BJ (cell line): Measurements from ENCODE around the gene TYW1B. TPM values are rescaled to one million over a fixed set of nuclear protein-coding genes. Genes with fewer than 3 reads are reported as not detected.
"Not testable (repeated sequence)": the region's sequence is repeated elsewhere in the genome, so short reads cannot be mapped to it uniquely, and the experiment has no call there.

Source experiments
- CTCF ChIA-PET: fragments of 350-600 bp; formaldehyde crosslinking; extraction: SDS; loops from one replicate; lab custom pipeline; 2021; ENCODE audit warnings: antibody characterized with exemption, inconsistent platforms; lab: Yijun Ruan, JAX
- POLR2A ChIA-PET: fragments of 300-600 bp; sonication (Branson Sonifier 250); formaldehyde crosslinking; extraction: SDS; loops from one replicate; lab custom pipeline; 2021; ENCODE audit warnings: antibody characterized with exemption; lab: Charles Lee
- DNase-seq: peaks from one replicate; pipeline ENCODE4 v3.0.0-alpha.2; 2011; ENCODE audit warnings: low read depth
- H3K27me3 ChIP-seq: 2 replicates; pipeline ENCODE4 v1.6.0; 2011; ENCODE audit warnings: low read length; ENCODE audit not compliant: control insufficient read depth, insufficient read depth
- H3K36me3 ChIP-seq: 2 replicates; pipeline ENCODE4 v1.5.1; 2011; ENCODE audit warnings: low read length; ENCODE audit not compliant: control insufficient read depth, insufficient read depth
- H3K4me3 ChIP-seq: 2 replicates; pipeline ENCODE4 v1.5.1; 2011; ENCODE audit warnings: low read depth, mild to moderate bottlenecking, control low read depth, low read length
- CTCF ChIP-seq: IDR thresholded peaks from 2 replicates; pipeline ENCODE4 v1.5.1; 2011; ENCODE audit warnings: low read depth, mild to moderate bottlenecking, control low read depth, inconsistent platforms, low read length, moderate library complexity; ENCODE audit not compliant: insufficient read depth
- polyA plus RNA-seq: library from polyadenylated mRNA; depleted of rRNA; stranded (reverse); fragments of >200 nt; gene quantifications from 2 replicates; pipeline ENCODE4 v1.2.3, GENCODE V29; 2011

The TYW1B gene
- polyA plus RNA-seq, 1 experiment, result 0.37 TPM

- H3K4me3 ChIP-seq, DNase-seq, CTCF ChIA-PET, H3K27me3 ChIP-seq, H3K36me3 ChIP-seq, POLR2A ChIA-PET: not testable (repeated sequence)
Observed at GRCh38 chr7:72583620-72584361, 244.2 kb downstream of the TYW1B start.

- POLR2A ChIA-PET, DNase-seq: not testable (repeated sequence)
Observed at GRCh38 chr7:72580142-72580770, 247.7 kb downstream of the TYW1B start.

DNA sequence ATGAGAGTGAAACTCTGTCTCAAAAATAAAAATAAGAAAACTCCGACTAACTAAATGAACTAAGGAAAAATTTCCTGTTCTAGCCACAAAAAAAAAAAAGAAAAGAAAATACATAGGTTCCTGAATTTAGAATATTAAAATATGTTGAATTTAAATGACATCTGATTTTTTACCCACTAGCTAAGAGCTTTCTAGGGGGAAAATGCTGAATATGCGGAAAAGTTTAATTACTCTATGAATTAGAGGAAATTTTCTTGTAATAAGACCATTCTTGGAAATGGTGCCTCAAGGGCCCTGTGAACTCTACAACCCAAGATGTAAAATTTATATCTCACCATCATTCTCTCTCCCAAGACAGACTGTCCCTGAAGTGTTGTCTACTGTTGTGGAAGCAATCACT lies 250.9 kb downstream of the TYW1B start:
- H3K27me3 ChIP-seq, result no peaks in the 10 kb centered on the region
- CTCF ChIA-PET, result no interaction called here
- no peak for DNase-seq
- no peak for TF ChIP-seq CTCF
- H3K4me3 ChIP-seq, result no peak overlapping the region
- no peaks in the 10 kb centered on the region for H3K36me3 ChIP-seq
- POLR2A ChIA-PET, result no interaction called here

More at GRCh38 chr7:72580142-72580770, 247.7 kb downstream of the TYW1B start:
- H3K36me3 ChIP-seq, H3K27me3 ChIP-seq, H3K4me3 ChIP-seq, CTCF ChIA-PET: not testable (repeated sequence)

- POLR2A ChIA-PET, H3K36me3 ChIP-seq, H3K4me3 ChIP-seq, CTCF ChIA-PET, H3K27me3 ChIP-seq, DNase-seq: not testable (repeated sequence)
Observed at GRCh38 chr7:72561988-72562387, 266.0 kb downstream of the TYW1B start.

DNA sequence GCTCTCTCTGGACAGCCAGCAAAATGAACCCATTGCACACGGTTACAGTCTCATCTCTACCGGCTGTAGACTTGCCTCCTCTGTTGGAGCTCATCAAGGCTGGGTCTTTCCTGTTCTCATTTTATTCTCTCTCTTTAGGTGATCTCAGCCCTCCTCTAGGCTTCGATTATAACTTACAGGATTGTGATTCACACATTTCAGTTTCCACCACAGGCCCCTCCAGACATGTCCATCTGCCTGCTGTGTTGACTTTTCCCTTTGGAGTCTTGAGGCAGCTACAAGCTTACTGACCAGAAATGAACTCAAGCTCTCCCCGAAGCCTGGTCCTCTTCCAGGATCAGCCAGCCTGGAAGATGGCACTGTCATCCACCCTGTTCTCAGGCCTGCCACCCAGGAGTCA lies 268.5 kb downstream of the TYW1B start:
- H3K36me3 ChIP-seq, POLR2A ChIA-PET, H3K4me3 ChIP-seq, H3K27me3 ChIP-seq, CTCF ChIA-PET, DNase-seq: not testable (repeated sequence)

GRCh38 chr7:72556733-72557132 lies 271.3 kb downstream of the TYW1B start:
- H3K27me3 ChIP-seq, CTCF ChIA-PET, H3K4me3 ChIP-seq, H3K36me3 ChIP-seq, POLR2A ChIA-PET, DNase-seq: not testable (repeated sequence)

- POLR2A ChIA-PET, CTCF ChIA-PET, DNase-seq, H3K4me3 ChIP-seq, H3K27me3 ChIP-seq, H3K36me3 ChIP-seq: not testable (repeated sequence)
Observed at GRCh38 chr7:72555238-72555637, 272.8 kb downstream of the TYW1B start.

DNA sequence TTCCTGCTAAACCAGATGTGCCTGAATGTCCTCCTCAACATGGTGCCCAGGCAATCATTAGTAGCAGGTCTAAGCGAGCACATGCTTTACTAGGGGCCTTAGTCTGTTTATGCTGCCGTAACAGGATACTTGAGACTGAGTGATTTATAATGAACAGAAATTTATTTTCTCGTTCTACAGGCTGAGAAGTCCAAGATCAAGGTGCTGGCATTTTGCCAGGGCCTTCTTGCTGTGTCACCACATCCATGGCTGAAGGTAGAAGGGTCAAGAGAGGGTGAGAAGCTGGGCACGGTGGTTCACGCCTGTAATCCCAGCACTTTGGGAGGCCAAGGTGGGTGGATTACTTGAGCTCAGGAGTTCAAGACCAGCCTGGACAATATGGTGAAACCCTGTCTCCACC lies 273.6 kb downstream of the TYW1B start:
- POLR2A ChIA-PET, CTCF ChIA-PET, DNase-seq, H3K4me3 ChIP-seq, H3K36me3 ChIP-seq, H3K27me3 ChIP-seq: not testable (repeated sequence)

DNA sequence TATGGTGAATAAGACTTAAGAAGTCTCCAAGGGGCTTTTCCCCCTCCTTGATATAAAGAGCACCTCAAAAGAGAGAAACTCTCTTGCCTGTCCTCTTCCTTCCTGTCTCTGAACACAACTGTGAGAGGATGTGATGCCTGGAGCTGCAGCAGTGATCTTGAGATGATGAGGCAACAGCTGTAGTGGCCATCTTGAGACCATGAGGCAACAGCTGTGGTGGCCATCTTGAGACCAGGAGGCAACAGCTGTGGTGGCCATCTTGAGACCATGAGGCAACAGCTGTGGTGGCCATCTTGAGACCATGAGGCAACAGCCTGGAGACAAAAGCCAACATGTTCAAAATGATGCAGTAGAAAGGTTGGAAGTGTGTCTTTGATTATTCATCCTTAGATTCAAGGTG lies 277.5 kb downstream of the TYW1B start:
- POLR2A ChIA-PET, H3K36me3 ChIP-seq, CTCF ChIA-PET, H3K27me3 ChIP-seq, H3K4me3 ChIP-seq, DNase-seq: not testable (repeated sequence)

DNA sequence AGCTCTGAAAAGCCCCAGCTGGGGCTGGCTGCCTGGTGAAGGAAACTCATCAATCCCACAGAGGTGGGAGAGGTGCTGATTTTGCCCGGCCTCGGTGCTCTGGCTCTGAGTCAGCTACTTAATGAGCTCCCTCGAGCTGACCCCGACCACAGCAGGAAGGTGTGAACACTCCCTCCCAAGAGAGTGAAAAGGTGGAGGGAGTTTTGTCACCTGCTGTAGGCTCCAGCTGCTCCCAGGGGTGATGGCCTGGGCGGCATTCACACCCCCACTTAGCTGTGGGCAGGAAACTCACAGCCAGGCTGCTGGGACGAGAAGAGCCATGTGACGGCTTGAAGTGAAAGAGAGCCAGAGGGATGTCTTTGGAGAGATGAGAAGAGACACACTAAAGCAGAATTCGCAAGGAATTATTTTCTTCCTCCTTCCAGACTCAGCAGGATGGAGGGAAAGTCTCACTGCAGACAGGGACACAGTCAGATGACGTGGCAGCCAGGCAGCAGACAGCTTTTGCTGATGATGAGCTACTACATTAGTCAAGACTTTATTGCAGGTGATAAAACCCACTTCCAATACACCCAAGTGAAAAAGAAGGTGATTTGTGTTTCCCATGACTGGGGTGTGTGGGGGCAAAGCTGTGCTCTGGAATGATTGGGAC lies 281.3 kb downstream of the TYW1B start:
- CTCF ChIA-PET, POLR2A ChIA-PET, DNase-seq, H3K4me3 ChIP-seq, H3K36me3 ChIP-seq, H3K27me3 ChIP-seq: not testable (repeated sequence)

DNA sequence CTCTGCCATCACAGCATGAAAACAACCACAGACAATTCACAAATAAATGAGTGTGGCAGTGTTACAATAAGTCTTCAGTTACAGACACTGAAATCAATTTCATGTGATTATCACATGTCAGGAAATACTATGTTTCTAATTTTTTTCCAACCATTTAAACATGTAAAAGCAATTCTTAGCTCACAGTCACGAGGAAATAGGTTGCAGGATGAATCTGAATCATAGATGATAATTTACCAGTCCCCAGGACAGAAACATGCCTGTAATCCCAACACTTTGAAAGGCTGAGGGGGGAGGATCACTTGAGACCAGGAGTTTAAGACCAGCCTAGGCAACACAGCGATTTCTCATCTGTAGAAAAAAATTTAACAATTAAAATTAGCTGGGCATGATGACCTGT lies 283.5 kb downstream of the TYW1B start:
- H3K4me3 ChIP-seq, CTCF ChIA-PET, DNase-seq, H3K36me3 ChIP-seq, H3K27me3 ChIP-seq, POLR2A ChIA-PET: not testable (repeated sequence)
